IMR-90 (cell line): Measurements from ENCODE around the gene ERVMER34-1. TPM values are rescaled to one million over a fixed set of nuclear protein-coding genes. Genes with fewer than 3 reads are reported as not detected.

Experiments
- ATAC-seq: fragments of 200-7000 bp; cut with Tn5 transposase; 2 replicates; pipeline ENCODE4 v1.9.1; 2020; ENCODE audit warnings: low read depth, mild to moderate bottlenecking, moderate library complexity
- BruUV-seq: library from RNA; stranded (reverse); fragments of 400-500 nt; replicated peaks from 2 replicates; lab custom pipeline; 2021; lab: Mats Ljungman, UMichigan
- CTCF ChIA-PET: fragments of 300-600 bp; formaldehyde crosslinking; extraction: SDS; loops from one replicate; lab custom pipeline; 2021; ENCODE audit warnings: antibody characterized with exemption; lab: Yijun Ruan, JAX
- POLR2A ChIA-PET: fragments of 300-600 bp; sonication (Branson Sonifier 250); formaldehyde crosslinking; loops from one replicate; lab custom pipeline; 2022; ENCODE audit warnings: antibody characterized with exemption; ENCODE audit not compliant: unreplicated experiment; lab: Charles Lee
- DNase-seq: peaks from one replicate; pipeline ENCODE4 v3.0.0; 2013
- H2AFZ ChIP-seq: replicated peaks from 2 replicates; pipeline ENCODE3; 2013; ENCODE audit warnings: low read length, mild to moderate bottlenecking; ENCODE audit not compliant: poor library complexity
- H2AK5ac ChIP-seq: 2 replicates; pipeline ENCODE4 v1.6.1; 2013; ENCODE audit warnings: low read depth, low read length, inconsistent platforms
- H2AK9ac ChIP-seq: replicated peaks from 2 replicates; pipeline ENCODE3; 2013; ENCODE audit warnings: mild to moderate bottlenecking, low read depth, low read length, moderate library complexity; ENCODE audit not compliant: poor library complexity
- H2BK120ac ChIP-seq: 2 replicates; pipeline ENCODE4 v1.6.1; 2013; ENCODE audit warnings: low read depth, low read length, inconsistent platforms
- H2BK15ac ChIP-seq: 3 replicates; pipeline ENCODE4 v1.6.1; 2013; ENCODE audit warnings: low read depth, low read length, inconsistent platforms
- H2BK20ac ChIP-seq: 2 replicates; pipeline ENCODE4 v1.6.1; 2013; ENCODE audit warnings: low read depth, mild to moderate bottlenecking, inconsistent platforms, low read length, moderate library complexity
- H2BK5ac ChIP-seq: 2 replicates; pipeline ENCODE4 v1.6.1; 2013; ENCODE audit warnings: mild to moderate bottlenecking, low read depth, low read length, inconsistent platforms; ENCODE audit not compliant: poor library complexity, severe bottlenecking
- H3K14ac ChIP-seq: replicated peaks from 2 replicates; pipeline ENCODE4 v1.6.1; 2013; ENCODE audit warnings: low read depth, low read length, inconsistent platforms
- H3K18ac ChIP-seq: 2 replicates; pipeline ENCODE4 v1.6.1; 2013; ENCODE audit warnings: low read depth, low read length, control low read depth
- H3K23ac ChIP-seq: 2 replicates; pipeline ENCODE4 v1.6.1; 2013; ENCODE audit warnings: low read depth, low read length, inconsistent platforms
- H3K27ac ChIP-seq: 2 replicates; pipeline ENCODE4 v1.5.1; 2013; ENCODE audit warnings: mild to moderate bottlenecking, control low read depth, low read length; ENCODE audit not compliant: insufficient read depth
- H3K27me3 ChIP-seq: 2 replicates; pipeline ENCODE4 v1.6.1; 2013; ENCODE audit warnings: low read length; ENCODE audit not compliant: control insufficient read depth, insufficient read depth
- H3K36me3 ChIP-seq: 2 replicates; pipeline ENCODE4 v1.6.1; 2013; ENCODE audit warnings: low read length, mixed read lengths; ENCODE audit not compliant: control insufficient read depth, insufficient read depth
- H3K4ac ChIP-seq: 2 replicates; pipeline ENCODE4 v1.6.1; 2013; ENCODE audit warnings: low read depth, low read length, inconsistent platforms
- H3K4me1 ChIP-seq: 2 replicates; pipeline ENCODE4 v1.6.1; 2013; ENCODE audit warnings: low read length, mixed read lengths; ENCODE audit not compliant: control insufficient read depth, insufficient read depth
- H3K4me2 ChIP-seq: 2 replicates; pipeline ENCODE4 v1.6.1; 2013; ENCODE audit warnings: low read depth, mild to moderate bottlenecking, control low read depth, low read length, moderate library complexity
- H3K4me3 ChIP-seq: 2 replicates; pipeline ENCODE4 v1.5.1; 2013; ENCODE audit warnings: low read depth, mild to moderate bottlenecking, control low read depth, low read length, moderate library complexity; ENCODE audit not compliant: insufficient read depth
- H3K56ac ChIP-seq: 2 replicates; pipeline ENCODE4 v1.6.1; 2013; ENCODE audit warnings: low read length, inconsistent platforms; ENCODE audit not compliant: insufficient read depth; ENCODE audit errors: extremely low read depth
- H3K79me1 ChIP-seq, 2 experiments: 2 replicates each; pipeline ENCODE4 v1.6.1; 2013; ENCODE audit warnings: low read length in 2 of 2, inconsistent platforms in 1 of 2, low read depth in 1 of 2
- H3K9ac ChIP-seq: 2 replicates; pipeline ENCODE4 v1.6.1; 2013; ENCODE audit warnings: low read depth, low read length, control low read depth
- H3K9me1 ChIP-seq: 2 replicates; pipeline ENCODE4 v1.6.1; 2013; ENCODE audit warnings: low read length, inconsistent platforms; ENCODE audit not compliant: insufficient read depth
- H3K9me3 ChIP-seq: 2 replicates; pipeline ENCODE4 v1.6.1; 2013; ENCODE audit warnings: low read length; ENCODE audit not compliant: control insufficient read depth, insufficient read depth
- H4K20me1 ChIP-seq: 2 replicates; pipeline ENCODE4 v1.6.1; 2013; ENCODE audit warnings: low read length, inconsistent platforms; ENCODE audit not compliant: insufficient read depth
- H4K5ac ChIP-seq: 2 replicates; pipeline ENCODE4 v1.6.1; 2013; ENCODE audit warnings: mild to moderate bottlenecking, low read depth, low read length, control low read depth
- H4K8ac ChIP-seq, 2 experiments: 2 replicates each; pipeline ENCODE4 v1.6.1; 2013; ENCODE audit warnings: low read depth in 2 of 2, low read length in 2 of 2, control low read depth in 1 of 2, inconsistent platforms in 1 of 2
- H4K91ac ChIP-seq: 2 replicates; pipeline ENCODE4 v1.6.1; 2013; ENCODE audit warnings: low read depth, low read length, inconsistent platforms; ENCODE audit not compliant: insufficient read depth
- BHLHE40 ChIP-seq: fragments of 150-350 bp; IDR thresholded peaks from 2 replicates; pipeline ENCODE4 v1.6.1; 2016; ENCODE audit warnings: mild to moderate bottlenecking, low read depth, low read length
- CEBPB ChIP-seq: IDR thresholded peaks from 2 replicates; pipeline ENCODE4 v1.6.1; 2012; ENCODE audit warnings: low read depth, low read length, improper control_type of control experiment
- CHD1 ChIP-seq: IDR thresholded peaks from 2 replicates; pipeline ENCODE4 v1.6.1; 2012; ENCODE audit warnings: low read depth, low read length, improper control_type of control experiment
- MAFK ChIP-seq: IDR thresholded peaks from 2 replicates; pipeline ENCODE4 v1.6.1; 2012; ENCODE audit warnings: low read depth, low read length, improper control_type of control experiment
- MAZ ChIP-seq: IDR thresholded peaks from 2 replicates; pipeline ENCODE4 v1.6.1; 2012; ENCODE audit warnings: low read depth, mild to moderate bottlenecking, low read length, improper control_type of control experiment, moderate library complexity, borderline replicate concordance
- MXI1 ChIP-seq: IDR thresholded peaks from 2 replicates; pipeline ENCODE4 v1.6.1; 2012; ENCODE audit warnings: low read depth, mild to moderate bottlenecking, low read length, moderate library complexity, borderline replicate concordance
- NFE2L2 ChIP-seq: fragments of 150-350 bp; IDR thresholded peaks from 2 replicates; pipeline ENCODE4 v1.6.1; 2016; ENCODE audit warnings: low read depth, mild to moderate bottlenecking, low read length
- POLR2A ChIP-seq: IDR thresholded peaks from 2 replicates; pipeline ENCODE4 v1.6.1; 2012; ENCODE audit warnings: mild to moderate bottlenecking, low read depth, low read length
- RAD21 ChIP-seq: IDR thresholded peaks from 2 replicates; pipeline ENCODE4 v1.6.1; 2012; ENCODE audit warnings: low read length, improper control_type of control experiment
- RCOR1 ChIP-seq: IDR thresholded peaks from 2 replicates; pipeline ENCODE4 v1.6.1; 2012; ENCODE audit warnings: mild to moderate bottlenecking, low read length, improper control_type of control experiment; ENCODE audit not compliant: insufficient replicate concordance
- WGBS, 2 experiments: methylation state at CpG; one replicate each; pipeline versions ENCODE4 v1.1.5 to v1.1.7; 2013; ENCODE audit warnings: missing lambda C conversion rate in 2 of 2; ENCODE audit not compliant: insufficient read length in 1 of 2; ENCODE audit errors: extremely low coverage in 2 of 2; 5-methylcytosine and 5-hydroxymethylcytosine counted together
- dilution Hi-C: fragments of 300-500 bp; cut with HindIII; formaldehyde crosslinking; loops from one replicate; pipeline ENCODE4 v1.14.3; 2018; ENCODE audit warnings: low sequenced_read_pairs; ENCODE audit not compliant: unreplicated experiment
- in situ Hi-C: fragments of 300-500 bp; cut with MboI; formaldehyde crosslinking; loops from 3 replicates; pipeline ENCODE4 v1.14.3; 2019; ENCODE audit warnings: low sequenced_read_pairs, inconsistent platforms, mixed read lengths
- intact Hi-C: fragments of 100-400 bp; cut with micrococcal nuclease; formaldehyde crosslinking; loops from 2 replicates; pipeline ENCODE4 v1.10.0; 2022
- polyA plus RNA-seq, 3 experiments: library from polyadenylated mRNA; depleted of rRNA; stranded (reverse); fragments of >200 nt; gene quantifications; 2 replicates each; pipeline ENCODE4 v1.2.3, GENCODE V29; 2012; ENCODE audit warnings: low replicate concordance in 1 of 3
- total RNA-seq: library from RNA; depleted of rRNA; stranded (reverse); fragments of >200 nt; gene quantifications from 2 replicates; pipeline ENCODE4 v1.2.3, GENCODE V29; 2012
- TF ChIP-seq, protein P1 (sequence below): fragments of 150-350 bp; IDR thresholded peaks from 2 replicates; pipeline ENCODE4 v1.6.1; 2017; ENCODE audit warnings: mild to moderate bottlenecking, antibody characterized with exemption, low read length, low read depth

ERVMER34-1 gene
- total and polyA plus RNA-seq, 2 of the 4 experiments (the other 2 are of a cell fraction), result not detected

DNA sequence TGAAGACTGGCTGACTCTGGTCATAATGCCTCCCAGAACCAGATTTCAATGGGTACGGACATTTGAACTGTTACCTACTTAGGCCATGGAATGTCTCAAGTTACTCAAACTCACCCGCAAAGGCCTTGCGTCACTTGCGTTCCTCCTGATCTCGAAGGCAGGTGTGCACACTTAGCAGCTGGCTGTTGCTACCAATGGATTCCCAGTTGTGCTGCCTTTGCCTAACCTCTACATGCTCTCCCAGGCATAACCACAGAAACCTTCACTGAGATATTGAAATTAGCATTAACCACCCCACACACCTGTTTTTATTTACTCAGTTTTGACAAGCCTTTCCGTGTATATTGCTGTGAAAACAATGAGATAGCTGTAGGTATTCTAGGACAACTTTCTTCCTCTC, 2.8 kb downstream of the ERVMER34-1 start:
- no peak overlapping the region for H4K5ac ChIP-seq
- H3K4ac ChIP-seq, result no peak overlapping the region
- no peak overlapping the region for H2BK20ac ChIP-seq
- POLR2A ChIA-PET, result interaction anchor here (0.6 kb wide), 1 partner anchor 22 kb away, joined by 3 read pairs; no protein-coding TSS in a partner anchor
- BruUV-seq, result no TSS peak
- no peak overlapping the region for H2AK5ac ChIP-seq
- no peak overlapping the region for H3K23ac ChIP-seq
- CTCF ChIA-PET, result no interaction called here
- no peak overlapping the region for H2AFZ ChIP-seq
- dilution Hi-C loops, result no loop called here
- no peaks in the 10 kb centered on the region for H4K20me1 ChIP-seq
- H4K8ac ChIP-seq, result no peak overlapping the region
- H3K9ac ChIP-seq, result no peak overlapping the region
- H2AK9ac ChIP-seq, result no peak overlapping the region
- 100% methylated on average over 1 of the region's 6 CpGs; no CpG with 5 or more reads in 1 of the 2 experiments for WGBS, 2 experiments
- H3K9me3 ChIP-seq, result no peaks in the 10 kb centered on the region
- H3K18ac ChIP-seq, result no peak overlapping the region
- no peak overlapping the region for H3K4me3 ChIP-seq
- no peaks in the 10 kb centered on the region for H3K79me1 ChIP-seq
- no peak overlapping the region for H2BK15ac ChIP-seq
- no peak overlapping the region for H4K91ac ChIP-seq
- H3K27ac ChIP-seq, result no peak overlapping the region
- peaks cover 4% of the 10 kb centered on the region; the same call in 1 of the 2 replicates for H3K4me1 ChIP-seq
- TF ChIP-seq RCOR1 (no peak), CEBPB (no peak), MAFK (no peak), POLR2A (no peak), BHLHE40 (no peak), CHD1 (no peak), MAZ (no peak), RAD21 (no peak), MXI1 (no peak), NFE2L2 (no peak)
- TF ChIP-seq, protein P1, sequence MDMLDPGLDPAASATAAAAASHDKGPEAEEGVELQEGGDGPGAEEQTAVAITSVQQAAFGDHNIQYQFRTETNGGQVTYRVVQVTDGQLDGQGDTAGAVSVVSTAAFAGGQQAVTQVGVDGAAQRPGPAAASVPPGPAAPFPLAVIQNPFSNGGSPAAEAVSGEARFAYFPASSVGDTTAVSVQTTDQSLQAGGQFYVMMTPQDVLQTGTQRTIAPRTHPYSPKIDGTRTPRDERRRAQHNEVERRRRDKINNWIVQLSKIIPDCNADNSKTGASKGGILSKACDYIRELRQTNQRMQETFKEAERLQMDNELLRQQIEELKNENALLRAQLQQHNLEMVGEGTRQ, result no peak
- H3K56ac ChIP-seq, result no peak overlapping the region
- H2BK5ac ChIP-seq, result no peak overlapping the region
- H3K14ac ChIP-seq, result no peak overlapping the region
- intact Hi-C loops, result no loop called here
- no peak overlapping the region for H3K4me2 ChIP-seq
- no peak overlapping the region for H2BK120ac ChIP-seq
- in situ Hi-C loops, result no loop called here
- ATAC-seq (no peak), DNase-seq (no peak)
- H3K9me1 ChIP-seq, result no peaks in the 10 kb centered on the region
- H3K27me3 ChIP-seq, result peaks cover 12% of the 10 kb centered on the region
- no peaks in the 10 kb centered on the region for H3K36me3 ChIP-seq
